HepG2 (cell line): ENCODE results near the gene CDC27.

ENCODE experiments used
- CTCF ChIP-seq: sonication (generic); formaldehyde crosslinking; IDR thresholded peaks from 2 replicates; pipeline ENCODE4 v1.5.0; 2020; ENCODE audit warnings: mild to moderate bottlenecking, missing genetic modification reagents, moderate library complexity
- GABPA ChIP-seq, 2 experiments: IDR thresholded peaks; 2 replicates each; pipeline ENCODE4 v1.6.1; 2011 to 2016; ENCODE audit warnings: low read depth in 2 of 2, low read length in 1 of 2, missing biosample characterization in 1 of 2, missing genetic modification characterization in 1 of 2
- MYC ChIP-seq: sonication (generic); formaldehyde crosslinking; IDR thresholded peaks from 2 replicates; pipeline ENCODE4 v1.9.0; 2021; ENCODE audit warnings: missing genetic modification reagents, borderline replicate concordance
- POLR2A ChIP-seq, 2 experiments: IDR thresholded peaks; 2 replicates each; pipeline ENCODE4 v1.6.1; 2011; ENCODE audit warnings: low read depth in 2 of 2, low read length in 2 of 2, mild to moderate bottlenecking in 1 of 2, moderate library complexity in 1 of 2; ENCODE audit not compliant: insufficient read depth in 1 of 2
- ZBTB40 ChIP-seq, 2 experiments: fragments of 450-650 bp in 1 of 2; sonication (generic) in 1 of 2; formaldehyde crosslinking in 1 of 2; IDR thresholded peaks; 2 replicates each; pipeline versions ENCODE4 v1.6.1 to v1.8.0; 2016 to 2022; ENCODE audit warnings: antibody characterized with exemption in 1 of 2, mild to moderate bottlenecking in 1 of 2, missing genetic modification reagents in 1 of 2
- ZFAT ChIP-seq: sonication (generic); formaldehyde crosslinking; conservative IDR thresholded peaks from 2 replicates; pipeline ENCODE4 v1.8.1; 2023; ENCODE audit warnings: missing genetic modification reagents, inconsistent platforms

GRCh38 chr17:47099451-47099986, 89.6 kb downstream of the CDC27 start:
- TF ChIP-seq POLR2A (IDR thresholded peaks at IDR 0.05; ENCODE audit: insufficient read depth in 1 of 2, low read depth in 2 of 2, low read length in 2 of 2) (no peak), CTCF (CRISPR knock-in tag) (no peak), MYC (CRISPR knock-in tag) (no peak), GABPA (IDR thresholded peaks at IDR 0.05; ENCODE audit: low read depth, low read length) (no peak), GABPA (CRISPR knock-in tag; IDR thresholded peaks at IDR 0.05; ENCODE audit: low read depth) (no peak), ZBTB40 (IDR thresholded peaks at IDR 0.05) (no peak), ZBTB40 (CRISPR knock-in tag; IDR thresholded peaks at IDR 0.05) (no peak), ZFAT (CRISPR knock-in tag) (no peak)
